Retinal pigment epithelial cell (primary cell): ENCODE results near the gene PITPNC1.

ENCODE experiments used
- DNase-seq: peaks from one replicate; pipeline ENCODE4 v3.0.0-alpha.2; 2010; ENCODE audit warnings: low read depth
- H3K4me3 ChIP-seq: 2 replicates; pipeline ENCODE4 v1.5.1; 2011; ENCODE audit warnings: mild to moderate bottlenecking, low read length, control low read depth, moderate library complexity
- TF ChIP-seq, protein P1 (sequence below): conservative IDR thresholded peaks from 2 replicates; pipeline ENCODE4 v1.5.1; 2011; ENCODE audit warnings: low read depth, low read length, control low read depth, inconsistent platforms

The PITPNC1 gene

DNA sequence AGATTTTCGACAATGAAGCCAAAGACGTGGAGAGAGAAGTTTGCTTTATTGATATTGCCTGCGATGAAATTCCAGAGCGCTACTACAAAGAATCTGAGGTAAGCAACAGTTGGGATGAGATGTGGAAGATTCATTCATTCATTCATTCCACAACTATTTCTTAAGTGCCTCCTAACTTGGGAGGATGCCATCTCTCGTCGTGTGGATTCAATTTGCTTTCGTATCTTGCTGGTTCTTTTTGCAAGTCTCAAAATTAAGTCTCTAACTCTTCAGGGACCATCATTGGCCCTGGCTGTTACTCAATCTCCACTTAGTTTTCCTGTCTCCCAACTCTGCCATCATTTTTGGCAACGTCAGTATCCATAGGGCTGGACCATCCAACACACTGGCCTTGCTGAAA, 255.1 kb downstream of the PITPNC1 start:
- TF ChIP-seq, protein P1, sequence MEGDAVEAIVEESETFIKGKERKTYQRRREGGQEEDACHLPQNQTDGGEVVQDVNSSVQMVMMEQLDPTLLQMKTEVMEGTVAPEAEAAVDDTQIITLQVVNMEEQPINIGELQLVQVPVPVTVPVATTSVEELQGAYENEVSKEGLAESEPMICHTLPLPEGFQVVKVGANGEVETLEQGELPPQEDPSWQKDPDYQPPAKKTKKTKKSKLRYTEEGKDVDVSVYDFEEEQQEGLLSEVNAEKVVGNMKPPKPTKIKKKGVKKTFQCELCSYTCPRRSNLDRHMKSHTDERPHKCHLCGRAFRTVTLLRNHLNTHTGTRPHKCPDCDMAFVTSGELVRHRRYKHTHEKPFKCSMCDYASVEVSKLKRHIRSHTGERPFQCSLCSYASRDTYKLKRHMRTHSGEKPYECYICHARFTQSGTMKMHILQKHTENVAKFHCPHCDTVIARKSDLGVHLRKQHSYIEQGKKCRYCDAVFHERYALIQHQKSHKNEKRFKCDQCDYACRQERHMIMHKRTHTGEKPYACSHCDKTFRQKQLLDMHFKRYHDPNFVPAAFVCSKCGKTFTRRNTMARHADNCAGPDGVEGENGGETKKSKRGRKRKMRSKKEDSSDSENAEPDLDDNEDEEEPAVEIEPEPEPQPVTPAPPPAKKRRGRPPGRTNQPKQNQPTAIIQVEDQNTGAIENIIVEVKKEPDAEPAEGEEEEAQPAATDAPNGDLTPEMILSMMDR = no peak
- H3K4me3 ChIP-seq = no peak overlapping the region
- no peak for DNase-seq

DNA sequence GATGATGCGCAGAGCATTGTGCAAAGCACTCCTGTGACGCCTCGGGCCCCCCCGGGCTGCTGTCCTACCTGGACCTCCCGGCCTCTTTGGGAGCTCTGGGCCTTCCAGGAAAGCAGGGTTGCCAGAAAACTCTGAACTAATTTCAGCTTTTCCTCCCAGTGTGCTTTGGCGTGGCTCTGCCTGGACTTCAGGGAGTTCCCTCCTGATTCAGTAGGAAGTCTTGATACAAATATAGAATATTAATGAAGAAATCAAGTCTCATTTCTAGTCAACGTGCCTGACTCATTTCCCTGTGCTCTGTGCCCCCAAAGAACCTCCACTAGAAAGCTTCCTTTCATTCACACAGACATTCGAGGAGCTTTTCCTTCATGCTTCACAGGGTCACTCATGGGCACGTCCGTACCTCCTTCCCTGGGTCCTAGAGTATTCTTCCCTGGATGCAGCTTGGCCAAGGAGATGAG, 256.7 kb downstream of the PITPNC1 start:
- TF ChIP-seq, protein P1 = no peak
- H3K4me3 ChIP-seq = no peak overlapping the region
- DNase-seq = no peak

DNA sequence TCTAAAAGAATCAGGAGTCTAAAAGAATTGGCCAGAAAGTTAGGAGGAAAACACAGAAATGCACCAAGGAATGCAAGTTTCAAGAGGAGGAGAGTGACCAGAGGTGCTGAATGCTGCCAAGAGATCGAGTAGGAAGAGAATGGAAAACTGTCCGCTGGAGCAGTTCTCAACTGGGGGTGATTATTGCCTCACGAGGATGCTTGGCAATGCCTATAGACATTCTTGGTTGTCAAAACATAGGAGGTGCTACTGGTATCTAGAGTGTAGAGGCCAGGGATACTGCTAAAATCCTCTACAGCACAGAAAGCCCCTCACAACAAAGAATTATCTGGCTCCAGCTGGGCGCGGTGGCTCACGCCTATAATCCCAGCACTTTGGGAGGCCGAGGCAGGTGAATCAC, 258.6 kb downstream of the PITPNC1 start:
- no peak overlapping the region for H3K4me3 ChIP-seq
- TF ChIP-seq, protein P1 = no peak
- no peak for DNase-seq

DNA sequence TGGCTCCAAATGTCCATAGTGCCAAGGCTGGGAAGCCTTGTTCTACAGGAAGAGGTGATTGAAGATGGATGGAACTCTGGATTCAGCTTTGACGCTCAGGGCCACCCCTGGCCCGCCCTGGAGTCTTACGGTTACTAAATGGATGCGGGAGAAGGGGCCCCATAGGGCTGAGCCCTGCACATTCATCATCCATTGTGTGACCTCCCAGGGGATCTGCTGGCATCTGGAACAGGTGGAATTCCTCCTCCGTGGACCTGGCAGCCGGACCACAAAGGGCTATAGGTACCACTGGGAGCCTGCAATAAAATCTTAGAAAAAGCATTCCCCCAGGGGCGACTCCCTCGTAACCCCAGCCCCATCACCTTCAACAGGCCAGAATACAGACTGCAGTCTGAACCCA, 259.2 kb downstream of the PITPNC1 start:
- no peak for DNase-seq
- no peak overlapping the region for H3K4me3 ChIP-seq
- TF ChIP-seq, protein P1 = no peak

DNA sequence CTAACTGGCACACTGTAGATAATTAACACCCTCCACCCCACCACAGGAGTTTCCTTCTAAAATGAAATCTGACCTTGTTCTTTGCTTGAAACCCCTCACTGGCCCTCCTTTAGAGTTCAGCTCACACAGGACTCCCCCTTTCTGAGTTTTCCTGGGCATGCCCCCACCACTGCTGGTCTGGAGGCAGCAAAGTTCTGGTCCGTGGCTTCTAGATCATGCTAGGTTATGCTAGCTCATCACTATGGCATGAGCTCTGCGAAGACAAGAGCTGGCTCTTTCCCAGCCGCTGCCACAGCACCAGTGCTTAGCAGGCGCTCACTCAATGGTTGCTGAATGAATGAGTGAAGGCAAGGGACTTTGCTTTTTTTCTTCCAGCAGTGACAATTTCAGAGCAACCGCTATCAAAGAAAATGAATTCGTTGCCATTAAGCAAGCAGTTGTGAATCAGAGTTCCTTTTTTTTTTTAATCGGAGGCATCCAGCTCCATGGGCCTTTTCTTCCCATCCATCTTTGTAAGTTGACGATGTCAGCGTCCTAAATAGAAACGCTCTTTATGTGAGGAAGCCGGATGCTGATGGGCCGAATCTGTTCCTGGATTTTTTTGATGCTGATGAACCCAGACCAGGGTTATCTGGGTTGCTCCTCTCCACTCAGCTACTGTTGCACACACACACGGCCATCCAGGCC, 259.9 kb downstream of the PITPNC1 start:
- DNase-seq = no peak
- TF ChIP-seq, protein P1 = no peak
- no peak overlapping the region for H3K4me3 ChIP-seq

DNA sequence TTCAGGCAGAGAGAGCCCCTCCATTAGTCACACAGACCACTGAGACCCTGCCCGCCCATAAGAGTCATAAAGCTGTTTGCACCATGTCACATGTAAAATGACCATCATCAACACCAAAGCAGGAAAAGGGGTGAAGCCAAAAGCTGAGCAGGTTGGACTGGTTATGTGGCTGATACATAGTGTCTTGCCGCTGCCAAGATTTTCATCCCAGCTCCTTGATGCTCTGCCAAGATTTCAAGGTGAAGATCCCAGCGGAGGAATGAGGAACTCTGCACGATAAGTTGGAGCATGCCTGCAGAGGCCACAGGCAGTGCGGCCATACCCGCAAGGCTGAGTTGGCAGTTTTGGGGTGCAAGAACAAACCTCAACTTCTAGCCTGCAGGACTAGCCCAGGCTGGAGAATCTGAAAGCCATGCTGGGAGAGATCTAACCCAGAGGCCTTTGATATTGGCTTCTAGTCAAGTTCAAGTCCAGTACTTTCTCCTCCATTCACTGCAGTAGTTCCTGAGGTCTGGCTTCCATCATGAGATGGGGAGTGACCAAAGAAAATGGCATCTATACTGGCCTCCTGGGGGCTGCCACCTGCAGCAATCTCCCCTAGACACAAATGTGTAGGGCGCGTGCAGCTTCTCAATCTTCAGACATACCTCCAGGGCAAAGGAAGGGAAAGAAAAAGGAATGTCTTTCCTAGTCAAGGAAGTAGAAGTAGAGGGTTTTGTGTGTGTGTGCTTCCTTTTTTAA, 261.0 kb downstream of the PITPNC1 start:
- H3K4me3 ChIP-seq = no peak overlapping the region
- TF ChIP-seq, protein P1 = no peak
- no peak for DNase-seq

DNA sequence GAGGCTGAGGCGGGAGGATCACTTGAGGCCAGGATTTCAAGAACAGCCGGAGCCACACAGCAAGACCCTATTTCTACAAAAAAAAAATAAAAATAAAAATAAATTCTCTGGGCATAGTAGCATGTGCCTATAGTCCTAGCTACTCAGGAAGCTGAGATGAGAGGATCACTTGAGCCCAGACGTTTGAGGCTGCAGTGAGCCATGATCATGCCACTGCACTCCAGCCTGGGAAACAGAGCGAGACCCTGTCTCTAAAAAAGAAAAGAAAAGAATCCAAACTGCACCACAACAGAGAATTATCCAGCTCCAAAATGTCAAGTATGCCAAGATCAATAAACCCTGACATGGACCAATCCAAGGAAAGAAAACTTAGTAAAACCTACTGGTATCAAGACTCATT, 261.8 kb downstream of the PITPNC1 start:
- no peak for DNase-seq
- TF ChIP-seq, protein P1 = no peak
- H3K4me3 ChIP-seq = no peak overlapping the region
